ENCODE results near the gene PCDH9. TPM values are rescaled to one million over a fixed set of nuclear protein-coding genes. Genes with fewer than 3 reads are reported as not detected.

PCDH9 gene
- total and polyA plus RNA-seq, 2 experiments from 2014 or later, result 0.31 to 0.52 TPM

DNA sequence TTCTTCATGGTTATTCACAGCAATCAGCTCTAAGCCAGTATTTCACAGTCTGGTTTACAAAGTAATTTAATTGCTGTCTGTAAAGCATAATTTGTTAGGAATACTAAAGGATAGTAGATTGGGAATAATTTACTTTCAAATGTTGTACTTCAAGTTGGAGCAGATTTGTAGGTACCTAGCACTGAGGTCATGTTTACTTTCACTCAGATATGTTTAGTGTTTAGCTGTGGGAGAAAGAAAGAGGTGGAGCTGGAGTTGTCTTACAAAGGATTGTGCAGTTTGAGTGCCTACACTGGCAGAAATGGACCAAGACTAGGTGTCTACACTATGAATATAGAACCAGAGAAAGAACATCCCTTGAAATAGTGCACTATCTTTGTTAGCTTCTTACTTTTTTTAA, 464.6 kb downstream of the PCDH9 start:
- Histone ChIP-seq H3K27ac (ENCODE audit: low read depth) (no peak overlapping the region), H3K4me3 (no peak overlapping the region), H3K36me3 (ENCODE audit: insufficient read depth) (no peaks in the 10 kb centered on the region), H3K4me1 (ENCODE audit: insufficient read depth) (no peaks in the 10 kb centered on the region), H3K4me2 (no peak overlapping the region), H4K20me1 (replicated peaks; ENCODE audit: insufficient read depth) (no peaks in the 10 kb centered on the region), H3K27me3 (ENCODE audit: insufficient read depth) (no peaks in the 10 kb centered on the region), H2AFZ (no peak overlapping the region), H3K79me2 (replicated peaks; ENCODE audit: insufficient read depth) (no peaks in the 10 kb centered on the region), H3F3A (replicated peaks; ENCODE audit: low read depth) (no peaks in the 10 kb centered on the region), H3K9me2 (ENCODE audit: insufficient read depth) (no peaks in the 10 kb centered on the region)
- Mint-ChIP-seq H3K4me3 (no peak overlapping the region), H3K27me3 (ENCODE audit: insufficient read depth, low read depth, poor library complexity) (no peaks in the 10 kb centered on the region), H3K27ac (no peak overlapping the region), H3K36me3 (ENCODE audit: low read depth) (peaks cover 15% of the 10 kb centered on the region), H3K9me3 (peaks cover 20% of the 10 kb centered on the region), H3K4me1 (no peaks in the 10 kb centered on the region)
- DNase-seq (ENCODE audit: low spot score), result no peak
- TF ChIP-seq ZNF462 (CRISPR knock-in tag; IDR thresholded peaks at IDR 0.05) (no peak), POLR2AphosphoS5 (IDR thresholded peaks at IDR 0.05; ENCODE audit: low read depth) (no peak), JUNB (IDR thresholded peaks at IDR 0.05; ENCODE audit: unreplicated experiment) (no peak), REST (IDR thresholded peaks at IDR 0.05; ENCODE audit: unreplicated experiment) (no peak), EZH2phosphoT487 (IDR thresholded peaks at IDR 0.05; ENCODE audit: unreplicated experiment) (no peak), ZNF331 (CRISPR knock-in tag; IDR thresholded peaks at IDR 0.05; ENCODE audit: low read depth) (no peak), ETS1 (IDR thresholded peaks at IDR 0.05) (no peak), ZNF114 (CRISPR knock-in tag; IDR thresholded peaks at IDR 0.05) (no peak), NANOG (IDR thresholded peaks at IDR 0.05; ENCODE audit: borderline replicate concordance) (no peak), EZH2 (IDR thresholded peaks at IDR 0.05; ENCODE audit: low read depth, unreplicated experiment) (no peak), CREB1 (CRISPR knock-in tag; IDR thresholded peaks at IDR 0.05; ENCODE audit: low read depth) (no peak), STAT1 (IDR thresholded peaks at IDR 0.05; ENCODE audit: unreplicated experiment) (no peak)
- TF ChIP-seq, protein P1, sequence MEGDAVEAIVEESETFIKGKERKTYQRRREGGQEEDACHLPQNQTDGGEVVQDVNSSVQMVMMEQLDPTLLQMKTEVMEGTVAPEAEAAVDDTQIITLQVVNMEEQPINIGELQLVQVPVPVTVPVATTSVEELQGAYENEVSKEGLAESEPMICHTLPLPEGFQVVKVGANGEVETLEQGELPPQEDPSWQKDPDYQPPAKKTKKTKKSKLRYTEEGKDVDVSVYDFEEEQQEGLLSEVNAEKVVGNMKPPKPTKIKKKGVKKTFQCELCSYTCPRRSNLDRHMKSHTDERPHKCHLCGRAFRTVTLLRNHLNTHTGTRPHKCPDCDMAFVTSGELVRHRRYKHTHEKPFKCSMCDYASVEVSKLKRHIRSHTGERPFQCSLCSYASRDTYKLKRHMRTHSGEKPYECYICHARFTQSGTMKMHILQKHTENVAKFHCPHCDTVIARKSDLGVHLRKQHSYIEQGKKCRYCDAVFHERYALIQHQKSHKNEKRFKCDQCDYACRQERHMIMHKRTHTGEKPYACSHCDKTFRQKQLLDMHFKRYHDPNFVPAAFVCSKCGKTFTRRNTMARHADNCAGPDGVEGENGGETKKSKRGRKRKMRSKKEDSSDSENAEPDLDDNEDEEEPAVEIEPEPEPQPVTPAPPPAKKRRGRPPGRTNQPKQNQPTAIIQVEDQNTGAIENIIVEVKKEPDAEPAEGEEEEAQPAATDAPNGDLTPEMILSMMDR (conservative IDR thresholded peaks at IDR 0.05; ENCODE audit: low read depth in 2 of 2), result no peak
- no peak for ATAC-seq

Measured in GM23338 (cell line).